Body of pancreas (tissue), 4 donors: ENCODE data around the gene CSGALNACT2. TPM values are rescaled to one million over a fixed set of nuclear protein-coding genes. Genes with fewer than 3 reads are reported as not detected.

ENCODE experiments used
- ATAC-seq: fragments of 150-250 bp; one replicate; pipeline ENCODE4 v1.9.1; 2016
- DNase-seq, 4 donors: peaks; one replicate each; pipeline ENCODE4 v3.0.0-alpha.2; 2019
- H3K27ac ChIP-seq, 4 donors: fragments of 200-600 bp; sonication (generic); 1 replicate in 3 of 4; 2 replicates in 1 of 4; pipeline versions ENCODE4 v1.5.1 to v1.6.1; 2016 to 2019; ENCODE audit warnings: mild to moderate bottlenecking in 1 of 4, mixed read lengths in 1 of 4, moderate library complexity in 1 of 4
- H3K27me3 ChIP-seq, 2 donors: fragments of 200-600 bp; sonication (generic); one replicate each; pipeline ENCODE4 v1.6.0; 2016; ENCODE audit warnings: mild to moderate bottlenecking in 1 of 2
- H3K36me3 ChIP-seq, 2 donors: fragments of 200-600 bp; sonication (generic); replicated peaks in 1 of 2; 2 replicates each; pipeline ENCODE4 v1.5.1; 2016; ENCODE audit warnings: low read depth in 2 of 2; ENCODE audit not compliant: insufficient read depth in 1 of 2
- H3K4me1 ChIP-seq: fragments of 200-600 bp; sonication (generic); one replicate; pipeline ENCODE4 v1.6.0; 2016
- H3K4me3 ChIP-seq, 2 donors: fragments of 200-600 bp; sonication (generic); 1 replicate in 1 of 2; 2 replicates in 1 of 2; pipeline ENCODE4 v1.5.1; 2016 to 2019
- H3K9me3 ChIP-seq, 3 donors: fragments of 200-600 bp; sonication (generic); 1 replicate in 2 of 3; 2 replicates in 1 of 3; pipeline ENCODE4 v1.5.1; 2016
- CTCF ChIP-seq, 7 experiments: fragments of 450-650 bp in 4 of 7; fragments of 200-600 bp in 3 of 7; sonication (generic) in 3 of 7; IDR thresholded peaks; one replicate each; pipeline ENCODE4 v1.5.1; 2016 to 2019; ENCODE audit warnings: antibody characterized with exemption in 7 of 7
- POLR2A ChIP-seq, 3 donors: fragments of 450-650 bp; IDR thresholded peaks; one replicate each; pipeline ENCODE4 v1.6.1; 2016; ENCODE audit warnings: antibody characterized with exemption in 3 of 3, mild to moderate bottlenecking in 2 of 3
- WGBS, 2 donors: methylation state at CpG; one replicate each; pipeline ENCODE4 v1.1.5; 2017; 5-methylcytosine and 5-hydroxymethylcytosine counted together
- intact Hi-C: fragments of 100-400 bp; cut with DNase I; formaldehyde crosslinking; loops from one replicate; pipeline ENCODE4 v1.15.1; 2023
- total RNA-seq, 2 donors: library from RNA; depleted of rRNA; stranded (reverse); fragments of >200 nt; gene quantifications; one replicate each; pipeline ENCODE4 v1.1.0, GENCODE V29; 2016

The CSGALNACT2 gene
- total RNA-seq, 2 donors from 2014 or later: 6.9 to 9.6 TPM

GRCh38 chr10:43170491-43170890 lies 32.2 kb downstream of the CSGALNACT2 start:
- Histone ChIP-seq H3K27me3 (no peaks in the 10 kb centered on the region), H3K9me3 (no peaks in the 10 kb centered on the region), H3K4me1 (no peaks in the 10 kb centered on the region), H3K4me3 (no peak overlapping the region), H3K27ac (no peak overlapping the region), H3K36me3 (no peaks in the 10 kb centered on the region)
- TF ChIP-seq POLR2A (IDR thresholded peaks at IDR 0.05) (no peak), CTCF (IDR thresholded peaks at IDR 0.05) (no peak)
- DNase-seq: no peak
- intact Hi-C loops: no loop called here
- no peak for ATAC-seq
- 55 to 64% methylated on average over 2 of the region's 2 CpGs for WGBS, 2 donors

GRCh38 chr10:43172645-43173044 lies 34.4 kb downstream of the CSGALNACT2 start:
- DNase-seq: no peak
- H3K36me3 ChIP-seq: no peaks in the 10 kb centered on the region
- intact Hi-C loops: no loop called here

GRCh38 chr10:43173120-43173519 lies 34.9 kb downstream of the CSGALNACT2 start:
- Histone ChIP-seq H3K36me3 (no peaks in the 10 kb centered on the region), H3K27me3 (no peaks in the 10 kb centered on the region), H3K9me3 (no peaks in the 10 kb centered on the region), H3K4me1 (no peaks in the 10 kb centered on the region), H3K27ac (no peak overlapping the region), H3K4me3 (no peak overlapping the region)
- no peak for ATAC-seq
- intact Hi-C loops: no loop called here
- WGBS, 2 donors: 90 to 94% methylated on average over 1 of the region's 1 CpG
- no peak for TF ChIP-seq POLR2A (IDR thresholded peaks at IDR 0.05)
- no peak for TF ChIP-seq CTCF (IDR thresholded peaks at IDR 0.05)
- DNase-seq: no peak

More at GRCh38 chr10:43172645-43173044, 34.4 kb downstream of the CSGALNACT2 start:
- H3K4me3 ChIP-seq: no peak overlapping the region
- TF ChIP-seq CTCF (IDR thresholded peaks at IDR 0.05) (no peak), POLR2A (IDR thresholded peaks at IDR 0.05) (no peak)
- no peak for ATAC-seq
- no peaks in the 10 kb centered on the region for H3K4me1 ChIP-seq
- H3K27ac ChIP-seq: no peak overlapping the region
- no peaks in the 10 kb centered on the region for H3K27me3 ChIP-seq
- no peaks in the 10 kb centered on the region for H3K9me3 ChIP-seq
- 90 to 96% methylated on average over 5 of the region's 5 CpGs for WGBS, 2 donors

GRCh38 chr10:43174969-43175368 lies 36.7 kb downstream of the CSGALNACT2 start:
- Histone ChIP-seq H3K27ac (no peak overlapping the region), H3K9me3 (no peaks in the 10 kb centered on the region), H3K27me3 (no peaks in the 10 kb centered on the region), H3K4me3 (no peak overlapping the region), H3K4me1 (no peaks in the 10 kb centered on the region), H3K36me3 (no peaks in the 10 kb centered on the region)
- TF ChIP-seq CTCF (IDR thresholded peaks at IDR 0.05): no peak
- TF ChIP-seq POLR2A (IDR thresholded peaks at IDR 0.05): no peak
- DNase-seq: no peak
- intact Hi-C loops: no loop called here
- no peak for ATAC-seq
- 68 to 75% methylated on average over 6 of the region's 6 CpGs for WGBS, 2 donors

GRCh38 chr10:43176271-43176670 lies 38.0 kb downstream of the CSGALNACT2 start:
- Histone ChIP-seq H3K27ac (no peak overlapping the region), H3K36me3 (no peaks in the 10 kb centered on the region), H3K4me3 (no peak overlapping the region), H3K27me3 (no peaks in the 10 kb centered on the region), H3K9me3 (no peaks in the 10 kb centered on the region), H3K4me1 (no peaks in the 10 kb centered on the region)
- intact Hi-C loops: no loop called here
- 93 to 99% methylated on average over 3 of the region's 3 CpGs for WGBS, 2 donors
- DNase-seq (no peak), ATAC-seq (no peak)
- TF ChIP-seq CTCF (IDR thresholded peaks at IDR 0.05): no peak
